Measurements from ENCODE around the gene PIGQ.

The PIGQ gene

GRCh38 chr16:631808-632358 lies 62.1 kb downstream of the PIGQ start:
- intact Hi-C loops (cut with DNase I; ENCODE audit: low total_unique reads), result loop anchor here (10.0 kb wide), 1 partner anchor 47 kb away; no protein-coding TSS in a partner anchor
- peaks cover 7 to 57% (median 36%) of the 10 kb centered on the region in 3 donors for H3K36me3 ChIP-seq
- no peak for TF ChIP-seq CTCF (IDR thresholded peaks at IDR 0.05)
- H3K27me3 ChIP-seq, result peaks cover 0 to 7% of the 10 kb centered on the region in 2 donors
- H3K4me3 ChIP-seq, result no peak overlapping the region
- no peaks in the 10 kb centered on the region for H3K9me3 ChIP-seq
- peaks cover 0 to 34% (median 25%) of the 10 kb centered on the region in 4 donors for H3K4me1 ChIP-seq
- no peak overlapping the region for H3K27ac ChIP-seq
- no peak for DNase-seq

- no peaks in the 10 kb centered on the region for H3K9me3 ChIP-seq
- intact Hi-C loops (cut with DNase I; ENCODE audit: low total_unique reads), result loop anchor here (10.0 kb wide), 1 partner anchor 48 kb away; no protein-coding TSS in a partner anchor
- peaks cover 0 to 7% of the 10 kb centered on the region in 2 donors for H3K27me3 ChIP-seq
- no peak for TF ChIP-seq CTCF (IDR thresholded peaks at IDR 0.05)
- no peak overlapping the region for H3K4me3 ChIP-seq
- peaks cover under 1 to 49% (median 28%) of the 10 kb centered on the region in 3 donors for H3K36me3 ChIP-seq
- no peak overlapping the region for H3K27ac ChIP-seq
- peaks cover 0 to 41% (median 30%) of the 10 kb centered on the region in 4 donors for H3K4me1 ChIP-seq
- no peak for DNase-seq
Measured at GRCh38 chr16:632486-633335, 62.9 kb downstream of the PIGQ start.

GRCh38 chr16:633336-634050 lies 63.7 kb downstream of the PIGQ start:
- intact Hi-C loops (cut with DNase I; ENCODE audit: low total_unique reads), result loop anchor here (10.0 kb wide), 1 partner anchor 49 kb away; no protein-coding TSS in a partner anchor
- no peak for DNase-seq
- no peak for TF ChIP-seq CTCF (IDR thresholded peaks at IDR 0.05)
- H3K36me3 ChIP-seq, result peaks cover 0 to 41% (median 20%) of the 10 kb centered on the region in 3 donors
- H3K4me1 ChIP-seq, result peaks cover 0 to 45% (median 31%) of the 10 kb centered on the region in 4 donors
- H3K27me3 ChIP-seq, result peaks cover 0 to 7% of the 10 kb centered on the region in 2 donors
- no peak overlapping the region for H3K27ac ChIP-seq
- no peaks in the 10 kb centered on the region for H3K9me3 ChIP-seq
- no peak overlapping the region for H3K4me3 ChIP-seq
